Trophoblast cell (in vitro differentiated cells and primary cell): ENCODE results near the gene COQ8B.

Experiments used
- DNase-seq, 2 donors: peaks; one replicate each; pipeline ENCODE4 v3.0.0-alpha.2; 2016
- H2AFZ ChIP-seq: 2 replicates; pipeline ENCODE4 v1.6.1; 2013; ENCODE audit warnings: low read length, moderate library complexity, mild to moderate bottlenecking; ENCODE audit not compliant: insufficient read depth, poor library complexity
- H2AK5ac ChIP-seq: 2 replicates; pipeline ENCODE4 v1.6.1; 2013; ENCODE audit warnings: mild to moderate bottlenecking, low read length
- H2BK120ac ChIP-seq: 2 replicates; pipeline ENCODE4 v1.6.1; 2013; ENCODE audit warnings: low read length, mild to moderate bottlenecking, moderate library complexity; ENCODE audit not compliant: insufficient read depth, poor library complexity
- H2BK12ac ChIP-seq: 2 replicates; pipeline ENCODE4 v1.6.1; 2013; ENCODE audit warnings: mild to moderate bottlenecking, low read length, moderate library complexity
- H2BK5ac ChIP-seq: 2 replicates; pipeline ENCODE4 v1.6.1; 2013; ENCODE audit warnings: low read length, low read depth, moderate library complexity, mild to moderate bottlenecking; ENCODE audit not compliant: poor library complexity
- H3K14ac ChIP-seq: 2 replicates; pipeline ENCODE4 v1.6.1; 2013; ENCODE audit warnings: mild to moderate bottlenecking, low read length
- H3K18ac ChIP-seq: 2 replicates; pipeline ENCODE4 v1.6.1; 2013; ENCODE audit warnings: mild to moderate bottlenecking, low read length
- H3K23ac ChIP-seq: 2 replicates; pipeline ENCODE4 v1.6.1; 2013; ENCODE audit warnings: low read length
- H3K27ac ChIP-seq: 2 replicates; pipeline ENCODE4 v1.5.1; 2013; ENCODE audit warnings: low read depth, mild to moderate bottlenecking, inconsistent platforms, low read length, moderate library complexity
- H3K27me3 ChIP-seq: 2 replicates; pipeline ENCODE4 v1.6.1; 2013; ENCODE audit warnings: inconsistent platforms, mild to moderate bottlenecking, low read length, moderate library complexity; ENCODE audit not compliant: insufficient read depth
- H3K36me3 ChIP-seq, 2 experiments: 1 replicate in 1 of 2; 2 replicates in 1 of 2; pipeline ENCODE4 v1.6.1; 2013; ENCODE audit warnings: low read length in 2 of 2, mild to moderate bottlenecking in 2 of 2, moderate library complexity in 1 of 2; ENCODE audit not compliant: insufficient read depth in 2 of 2, control insufficient read depth in 1 of 2
- H3K4ac ChIP-seq: 2 replicates; pipeline ENCODE4 v1.6.1; 2013; ENCODE audit warnings: low read depth, mild to moderate bottlenecking, low read length, moderate library complexity
- H3K4me1 ChIP-seq, 2 experiments: 1 replicate in 1 of 2; 2 replicates in 1 of 2; pipeline ENCODE4 v1.6.1; 2013; ENCODE audit warnings: low read length in 2 of 2, mild to moderate bottlenecking in 2 of 2, moderate library complexity in 1 of 2; ENCODE audit not compliant: insufficient read depth in 2 of 2, control insufficient read depth in 1 of 2
- H3K4me2 ChIP-seq: 2 replicates; pipeline ENCODE4 v1.6.1; 2013; ENCODE audit warnings: inconsistent platforms, mild to moderate bottlenecking, low read length, moderate library complexity
- H3K4me3 ChIP-seq: 2 replicates; pipeline ENCODE4 v1.5.1; 2013; ENCODE audit warnings: mild to moderate bottlenecking, low read depth, low read length, inconsistent platforms
- H3K79me1 ChIP-seq: one replicate; pipeline ENCODE4 v1.6.1; 2013; ENCODE audit warnings: low read length
- H3K79me2 ChIP-seq: 2 replicates; pipeline ENCODE4 v1.6.1; 2013; ENCODE audit warnings: low read length, mild to moderate bottlenecking; ENCODE audit not compliant: control insufficient read depth, insufficient read depth, poor library complexity
- H3K9ac ChIP-seq: 2 replicates; pipeline ENCODE4 v1.6.1; 2013; ENCODE audit warnings: mild to moderate bottlenecking, low read length
- H3K9me3 ChIP-seq: 2 replicates; pipeline ENCODE4 v1.6.1; 2013; ENCODE audit warnings: low read depth, mild to moderate bottlenecking, control low read depth, inconsistent platforms, low read length; ENCODE audit not compliant: insufficient read depth
- H4K12ac ChIP-seq: 2 replicates; pipeline ENCODE4 v1.6.1; 2013; ENCODE audit warnings: low read depth, mild to moderate bottlenecking, low read length, moderate library complexity
- H4K8ac ChIP-seq: 2 replicates; pipeline ENCODE4 v1.6.1; 2013; ENCODE audit warnings: low read depth, mild to moderate bottlenecking, low read length, moderate library complexity
- H4K91ac ChIP-seq: one replicate; pipeline ENCODE4 v1.6.1; 2013; ENCODE audit warnings: low read depth, mild to moderate bottlenecking, low read length, moderate library complexity
- WGBS: extraction: QIAGEN DNeasy Blood & Tissue Kit; methylation state at CpG from one replicate; pipeline ENCODE4 v1.1.7; 2013; ENCODE audit warnings: missing lambda C conversion rate; ENCODE audit not compliant: insufficient read length, insufficient coverage; ENCODE audit errors: extremely low coverage; 5-methylcytosine and 5-hydroxymethylcytosine counted together

Gene COQ8B

DNA sequence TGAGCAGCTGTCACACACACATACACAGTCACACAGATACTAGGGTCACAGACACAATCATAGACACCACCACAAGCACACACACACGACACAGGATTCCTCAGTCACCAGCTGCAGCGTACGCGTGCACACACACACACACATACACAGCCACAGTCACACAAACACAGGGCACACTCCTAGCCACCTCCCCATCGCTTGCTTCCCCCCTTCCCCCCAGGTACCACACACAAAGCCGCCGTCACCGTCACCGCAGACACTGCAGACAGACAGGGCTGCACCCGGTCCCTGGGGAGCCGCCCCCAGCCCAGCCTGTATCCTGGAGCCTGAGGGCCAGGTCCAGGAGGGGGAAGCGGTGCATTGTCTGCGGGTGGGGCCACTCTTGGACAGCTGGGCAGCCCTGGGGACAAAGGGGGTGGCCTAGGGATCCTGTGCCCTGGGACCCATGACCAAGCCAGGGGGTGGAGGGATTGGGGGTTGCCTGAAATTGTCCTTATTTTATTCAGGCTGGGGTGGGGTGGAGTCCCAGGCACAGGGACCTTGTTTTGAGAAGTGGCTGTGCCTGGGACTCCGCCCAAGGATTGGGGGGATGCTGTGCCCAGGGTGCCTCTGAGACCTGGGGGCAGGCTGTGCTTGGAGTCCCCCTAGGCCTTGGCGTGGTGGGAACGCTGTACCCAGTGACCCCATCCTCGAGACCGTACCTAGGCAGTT lies 27.2 kb downstream of the COQ8B start:
- H3K79me2 ChIP-seq: peaks cover 4% of the 10 kb centered on the region
- WGBS: no CpG with 5 or more reads among the region's 18 CpGs
- peak overlapping the region; percentile 4 for H4K8ac ChIP-seq
- H3K23ac ChIP-seq: no peak overlapping the region
- H4K91ac ChIP-seq: peak overlapping the region; percentile 68
- no peaks in the 10 kb centered on the region for H3K27me3 ChIP-seq
- peak overlapping the region; percentile 43 for H3K14ac ChIP-seq
- no peak overlapping the region for H2BK12ac ChIP-seq
- H3K18ac ChIP-seq: peak overlapping the region; percentile 50
- peaks cover 12 to 20% of the 10 kb centered on the region in 2 experiments for H3K4me1 ChIP-seq
- H4K12ac ChIP-seq: peak overlapping the region; percentile 39
- no peak overlapping the region for H3K27ac ChIP-seq
- H3K4me3 ChIP-seq: peak overlapping the region; percentile 80
- H3K4me2 ChIP-seq: peak overlapping the region; percentile 67
- H3K9ac ChIP-seq: peak overlapping the region; percentile 80
- H2AK5ac ChIP-seq: peak overlapping the region; percentile 62
- H3K9me3 ChIP-seq: no peaks in the 10 kb centered on the region
- DNase-seq: peak; percentile 19 to 33
- H3K4ac ChIP-seq: peak overlapping the region; percentile 10
- peaks cover 9% of the 10 kb centered on the region for H3K79me1 ChIP-seq
- no peak overlapping the region for H2AFZ ChIP-seq
- H2BK5ac ChIP-seq: no peak overlapping the region
- no peak overlapping the region for H2BK120ac ChIP-seq
- peaks cover 31 to 44% of the 10 kb centered on the region in 2 experiments for H3K36me3 ChIP-seq

DNA sequence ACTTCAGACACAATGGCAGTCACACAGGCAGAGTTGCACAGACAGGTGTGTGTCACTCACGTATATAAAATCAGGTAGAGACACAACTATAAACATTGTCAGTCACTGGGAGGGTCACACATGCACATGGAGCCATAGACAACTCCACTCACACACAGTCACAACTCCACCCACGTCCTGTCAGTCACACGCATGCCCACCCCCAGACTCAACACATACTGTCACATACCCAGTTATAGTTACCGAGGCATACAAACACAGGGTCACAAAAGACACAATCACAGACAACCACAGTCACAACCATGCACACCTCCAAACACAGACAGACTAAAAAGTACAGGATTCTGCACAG lies 27.7 kb downstream of the COQ8B start:
- H3K36me3 ChIP-seq: peaks cover 35 to 40% of the 10 kb centered on the region in 2 experiments
- H3K4me2 ChIP-seq: peak overlapping the region; percentile 67
- H4K91ac ChIP-seq: no peak overlapping the region
- no peaks in the 10 kb centered on the region for H3K9me3 ChIP-seq
- H3K79me1 ChIP-seq: peaks cover 9% of the 10 kb centered on the region
- H3K27me3 ChIP-seq: no peaks in the 10 kb centered on the region
- no peak overlapping the region for H3K27ac ChIP-seq
- H3K4ac ChIP-seq: no peak overlapping the region
- no peak overlapping the region for H3K4me3 ChIP-seq
- H3K23ac ChIP-seq: no peak overlapping the region
- H4K8ac ChIP-seq: no peak overlapping the region
- no peak overlapping the region for H2AFZ ChIP-seq
- H3K18ac ChIP-seq: no peak overlapping the region
- peaks cover 12 to 23% of the 10 kb centered on the region in 2 experiments for H3K4me1 ChIP-seq
- no peak overlapping the region for H3K14ac ChIP-seq
- H4K12ac ChIP-seq: no peak overlapping the region
- no peak overlapping the region for H2AK5ac ChIP-seq
- peaks cover 4% of the 10 kb centered on the region for H3K79me2 ChIP-seq
- H3K9ac ChIP-seq: no peak overlapping the region
- no CpG with 5 or more reads among the region's 4 CpGs for WGBS
- no peak overlapping the region for H2BK120ac ChIP-seq
- DNase-seq: no peak
- H2BK12ac ChIP-seq: no peak overlapping the region
- no peak overlapping the region for H2BK5ac ChIP-seq

GRCh38 chr19:40688309-40688708 lies 28.4 kb downstream of the COQ8B start:
- Histone ChIP-seq H4K8ac (no peak overlapping the region), H3K4ac (no peak overlapping the region), H2AFZ (no peak overlapping the region), H2BK5ac (no peak overlapping the region), H3K14ac (no peak overlapping the region), H4K12ac (no peak overlapping the region), H3K79me1 (peaks cover 9% of the 10 kb centered on the region), H2BK12ac (no peak overlapping the region), H2BK120ac (no peak overlapping the region), H4K91ac (no peak overlapping the region), H3K79me2 (peaks cover 4% of the 10 kb centered on the region), H2AK5ac (no peak overlapping the region), H3K9me3 (no peaks in the 10 kb centered on the region), H3K4me2 (no peak overlapping the region), H3K18ac (no peak overlapping the region), H3K9ac (no peak overlapping the region), H3K27ac (no peak overlapping the region), H3K27me3 (no peaks in the 10 kb centered on the region), H3K4me1 (peaks cover 12 to 23% of the 10 kb centered on the region in 2 experiments), H3K36me3 (peaks cover 35 to 39% of the 10 kb centered on the region in 2 experiments), H3K23ac (no peak overlapping the region), H3K4me3 (no peak overlapping the region)
- DNase-seq: no peak
- WGBS: no CpG with 5 or more reads among the region's 1 CpG

DNA sequence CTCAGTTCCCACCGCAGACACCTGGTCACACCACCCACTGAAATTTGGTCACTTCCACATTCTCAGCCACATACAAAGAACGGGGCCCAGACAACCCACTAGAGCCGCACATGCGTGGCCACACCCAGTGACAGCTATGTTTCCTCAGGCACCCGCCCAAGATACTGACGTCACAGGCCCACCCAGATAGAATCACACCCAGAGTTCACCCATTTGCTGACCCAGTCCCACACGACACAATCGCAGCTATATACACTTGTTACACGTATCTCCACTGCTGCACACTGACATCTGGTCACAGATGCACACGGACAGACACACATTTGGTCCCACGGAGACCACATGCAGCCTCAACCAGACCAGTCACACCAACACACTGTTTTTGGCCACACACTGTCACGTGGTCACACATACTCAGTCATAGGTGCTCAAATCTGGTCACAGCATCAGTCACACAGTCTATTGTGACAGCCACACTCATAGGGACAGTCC lies 29.1 kb downstream of the COQ8B start:
- Histone ChIP-seq H3K4me2 (no peak overlapping the region), H3K9me3 (no peaks in the 10 kb centered on the region), H3K79me1 (peaks cover 9% of the 10 kb centered on the region), H3K23ac (no peak overlapping the region), H2AK5ac (no peak overlapping the region), H3K18ac (no peak overlapping the region), H4K91ac (no peak overlapping the region), H4K12ac (no peak overlapping the region), H2BK120ac (no peak overlapping the region), H3K4me1 (peaks cover 12 to 23% of the 10 kb centered on the region in 2 experiments), H3K9ac (no peak overlapping the region), H3K4me3 (no peak overlapping the region), H4K8ac (no peak overlapping the region), H2BK5ac (no peak overlapping the region), H2BK12ac (no peak overlapping the region), H3K36me3 (peaks cover 31 to 39% of the 10 kb centered on the region in 2 experiments), H3K79me2 (peaks cover 4% of the 10 kb centered on the region), H3K27ac (no peak overlapping the region), H3K14ac (no peak overlapping the region), H2AFZ (no peak overlapping the region), H3K27me3 (no peaks in the 10 kb centered on the region), H3K4ac (no peak overlapping the region)
- DNase-seq: peak; percentile 41 to 46
- no CpG with 5 or more reads among the region's 12 CpGs for WGBS
